OCI-LY7 (cell line): ENCODE measurements around the gene ZNF638. TPM values are rescaled to one million over a fixed set of nuclear protein-coding genes. Genes with fewer than 3 reads are reported as not detected.
"Not testable (repeated sequence)": the region's sequence is repeated elsewhere in the genome, so short reads cannot be mapped to it uniquely, and the experiment has no call there.

Experiments used
- BruUV-seq: library from RNA; stranded (reverse); fragments of 400-500 nt; replicated peaks from 2 replicates; lab custom pipeline; 2021; lab: Mats Ljungman, UMichigan
- CTCF ChIA-PET: fragments of 300-600 bp; sonication (Branson Sonifier 250); formaldehyde crosslinking; loops from one replicate; lab custom pipeline; 2022; ENCODE audit warnings: antibody characterized with exemption; ENCODE audit not compliant: unreplicated experiment; lab: Charles Lee
- POLR2A ChIA-PET: fragments of 300-600 bp; sonication (Branson Sonifier 250); formaldehyde crosslinking; loops from one replicate; lab custom pipeline; 2022; ENCODE audit warnings: antibody characterized with exemption; lab: Charles Lee
- DNase-seq: peaks from one replicate; pipeline ENCODE4 v3.0.0-alpha.2; 2015; ENCODE audit warnings: low spot score
- H2AFZ ChIP-seq: fragments of 200-600 bp; sonication (generic), shearing (Covaris generic); 2 replicates; pipeline ENCODE4 v1.6.1; 2014; ENCODE audit warnings: mild to moderate bottlenecking, antibody characterized with exemption, low read length, moderate library complexity
- H3K27ac ChIP-seq: fragments of 200-600 bp; sonication (generic); 2 replicates; pipeline ENCODE4 v1.5.1; 2014; ENCODE audit warnings: mixed run types, low read depth, mild to moderate bottlenecking, moderate library complexity, low read length, inconsistent platforms; ENCODE audit not compliant: poor library complexity, severe bottlenecking
- H3K36me3 ChIP-seq: fragments of 200-600 bp; sonication (generic); 2 replicates; pipeline ENCODE4 v1.6.1; 2014; ENCODE audit warnings: mild to moderate bottlenecking, antibody characterized with exemption, low read length, moderate library complexity, mixed read lengths; ENCODE audit not compliant: insufficient read depth
- H3K4me1 ChIP-seq: fragments of 200-600 bp; sonication (generic); 2 replicates; pipeline ENCODE4 v1.5.1; 2014; ENCODE audit warnings: mild to moderate bottlenecking, low read length; ENCODE audit not compliant: insufficient read depth, poor library complexity, severe bottlenecking
- H3K4me2 ChIP-seq: fragments of 200-600 bp; sonication (generic); 2 replicates; pipeline ENCODE4 v1.6.1; 2014; ENCODE audit warnings: mild to moderate bottlenecking, low read length
- H3K4me3 ChIP-seq: fragments of 200-600 bp; sonication (generic); 2 replicates; pipeline ENCODE4 v1.5.1; 2014; ENCODE audit warnings: mild to moderate bottlenecking, low read depth, low read length; ENCODE audit not compliant: poor library complexity, severe bottlenecking
- H3K79me2 ChIP-seq: fragments of 200-600 bp; sonication (generic); 2 replicates; pipeline ENCODE4 v1.6.1; 2016; ENCODE audit warnings: low read depth, mild to moderate bottlenecking, low read length, moderate library complexity, mixed read lengths; ENCODE audit not compliant: insufficient read depth
- H3K9me2 ChIP-seq: fragments of 200-600 bp; sonication (generic); 2 replicates; pipeline ENCODE4 v1.6.1; 2016; ENCODE audit warnings: mild to moderate bottlenecking, low read length, mixed read lengths; ENCODE audit not compliant: insufficient read depth
- H3K9me3 ChIP-seq: fragments of 200-600 bp; sonication (generic); 2 replicates; pipeline ENCODE4 v1.6.1; 2014; ENCODE audit warnings: mild to moderate bottlenecking, mixed run types, low read length, mixed read lengths
- H4K20me1 ChIP-seq: fragments of 200-600 bp; sonication (generic); 2 replicates; pipeline ENCODE4 v1.6.1; 2014; ENCODE audit warnings: mild to moderate bottlenecking, antibody characterized with exemption, low read length, moderate library complexity, mixed read lengths; ENCODE audit not compliant: insufficient read depth
- CTCF ChIP-seq: fragments of 200-600 bp; sonication (generic); conservative IDR thresholded peaks from 2 replicates; pipeline ENCODE4 v1.5.1; 2014; ENCODE audit warnings: mild to moderate bottlenecking, antibody characterized with exemption, low read length, moderate library complexity, mixed read lengths
- EZH2phosphoT487 ChIP-seq: fragments of 200-600 bp; sonication (generic); IDR thresholded peaks from 2 replicates; pipeline ENCODE4 v1.6.1; 2018; ENCODE audit warnings: low read depth, borderline replicate concordance, mild to moderate bottlenecking, mixed run types, antibody characterized with exemption, low read length, moderate library complexity, mixed read lengths
- intact Hi-C: fragments of 100-400 bp; cut with micrococcal nuclease; formaldehyde crosslinking; loops from one replicate; pipeline ENCODE4 v1.10.0; 2022; ENCODE audit not compliant: unreplicated experiment
- total RNA-seq, 2 experiments: library from RNA; depleted of rRNA in 1 of 2; stranded (reverse); fragments of >200 nt in 1 of 2; shearing (Covaris generic) in 1 of 2; gene quantifications; 2 replicates each; pipeline ENCODE4 v1.2.3, GENCODE V29; 2014 to 2022

The ZNF638 gene
- total RNA-seq, 2 experiments from 2014 or later, result 114 to 138 TPM

- Histone ChIP-seq H3K36me3 (no peaks in the 10 kb centered on the region), H3K79me2 (0 out of 2 replicates have a peak, but pooled peaks cover 8% of the 10 kb centered on the region), H3K4me3 (no peak overlapping the region), H3K27ac (no peak overlapping the region), H4K20me1 (no peaks in the 10 kb centered on the region), H3K9me3 (peaks cover 12% of the 10 kb centered on the region), H2AFZ (no peak overlapping the region), H3K9me2 (no peaks in the 10 kb centered on the region), H3K4me2 (no peak overlapping the region), H3K4me1 (no peaks in the 10 kb centered on the region)
- POLR2A ChIA-PET, result no interaction called here
- TF ChIP-seq EZH2phosphoT487, result no peak
- TF ChIP-seq CTCF, result no peak
- intact Hi-C loops, result no loop called here
- CTCF ChIA-PET, result no interaction called here
- DNase-seq, result no peak
- no TSS peak for BruUV-seq
Measured at GRCh38 chr2:71313016-71313766, 18.4 kb upstream of the ZNF638 start.

GRCh38 chr2:71317060-71317459 lies 14.5 kb upstream of the ZNF638 start:
- H3K9me2 ChIP-seq, result no peaks in the 10 kb centered on the region
- no peak overlapping the region for H2AFZ ChIP-seq
- intact Hi-C loops, result no loop called here
- H3K4me1 ChIP-seq, result no peaks in the 10 kb centered on the region
- no peaks in the 10 kb centered on the region for H4K20me1 ChIP-seq
- no TSS peak for BruUV-seq
- no peak for DNase-seq
- CTCF ChIA-PET, result no interaction called here
- no peaks in the 10 kb centered on the region for H3K79me2 ChIP-seq
- H3K27ac ChIP-seq, result no peak overlapping the region
- POLR2A ChIA-PET, result no interaction called here
- no peak overlapping the region for H3K4me3 ChIP-seq
- no peak overlapping the region for H3K4me2 ChIP-seq
- TF ChIP-seq EZH2phosphoT487, result no peak
- no peaks in the 10 kb centered on the region for H3K36me3 ChIP-seq
- H3K9me3 ChIP-seq, result peaks cover 19% of the 10 kb centered on the region

GRCh38 chr2:71317900-71318299 lies 13.7 kb upstream of the ZNF638 start:
- H3K79me2 ChIP-seq, H3K9me2 ChIP-seq, H3K4me1 ChIP-seq, intact Hi-C loops, H2AFZ ChIP-seq, POLR2A ChIA-PET, H3K36me3 ChIP-seq, BruUV-seq, H4K20me1 ChIP-seq, H3K27ac ChIP-seq, H3K4me2 ChIP-seq, H3K4me3 ChIP-seq, DNase-seq, CTCF ChIA-PET: not testable (repeated sequence)
- H3K9me3 ChIP-seq, result peaks cover 19% of the 10 kb centered on the region
